Inflammatory macrophage treated with lipopolysaccharide for 1 hour (primary cell): ENCODE measurements around the gene UBE2R2.
"Not testable (repeated sequence)": the region's sequence is repeated elsewhere in the genome, so short reads cannot be mapped to it uniquely, and the experiment has no call there.

Source experiments
- DNase-seq, 2 donors: peaks; one replicate each; pipeline ENCODE4 v3.0.0-alpha.2; 2020 to 2022

UBE2R2 gene, protein sequence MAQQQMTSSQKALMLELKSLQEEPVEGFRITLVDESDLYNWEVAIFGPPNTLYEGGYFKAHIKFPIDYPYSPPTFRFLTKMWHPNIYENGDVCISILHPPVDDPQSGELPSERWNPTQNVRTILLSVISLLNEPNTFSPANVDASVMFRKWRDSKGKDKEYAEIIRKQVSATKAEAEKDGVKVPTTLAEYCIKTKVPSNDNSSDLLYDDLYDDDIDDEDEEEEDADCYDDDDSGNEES

DNA sequence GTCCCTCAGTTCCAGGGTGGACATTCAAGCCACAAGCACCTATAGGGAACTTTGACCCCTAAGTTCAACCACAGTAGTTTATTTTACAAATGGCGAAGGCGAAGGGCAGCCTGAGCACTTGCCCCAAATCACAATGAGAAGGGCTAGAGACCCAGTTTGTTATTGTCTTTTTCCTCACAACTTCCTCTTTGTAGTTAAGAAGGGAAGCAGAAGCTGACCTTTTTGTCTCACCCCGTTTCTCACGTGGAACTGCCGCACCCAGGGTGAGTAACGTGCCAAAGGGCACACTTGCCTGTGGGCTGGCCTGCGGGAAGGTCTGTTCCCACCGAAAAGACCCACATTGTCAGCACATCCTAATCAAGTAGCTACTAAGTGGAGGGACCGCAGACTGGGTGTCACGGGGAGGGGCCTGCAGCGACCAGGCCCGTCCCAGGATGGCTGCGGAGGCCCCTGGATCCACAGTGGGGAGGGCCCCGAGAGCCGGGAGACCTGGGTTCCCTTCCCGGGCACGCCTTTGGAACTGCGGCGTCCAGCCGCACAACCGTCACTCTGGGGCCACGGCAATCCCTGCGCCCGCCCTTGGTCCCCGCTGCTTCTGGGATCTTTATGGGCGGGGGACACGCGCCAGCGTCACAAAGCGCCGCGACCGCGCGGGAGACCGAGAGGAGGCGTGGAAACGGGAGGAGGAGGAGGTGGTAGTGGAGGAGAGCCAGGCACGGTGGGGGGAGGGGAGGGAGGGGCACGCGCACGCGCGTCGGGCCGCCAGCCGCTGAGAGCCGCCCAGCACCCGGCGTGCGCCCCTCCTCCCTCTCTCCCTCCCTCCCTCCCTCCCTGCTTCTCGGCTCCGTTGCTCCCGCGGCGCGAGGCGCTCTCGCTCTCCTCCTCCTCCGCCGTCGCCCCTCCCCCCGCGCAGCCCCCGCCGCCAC lies at the start of gene UBE2R2:
TSS of gene UBE2R2 (plus strand) at position 834 of the 926 bp plus-strand sequence. CDS start 598 bp downstream, outside the sequence.
- peak; percentile 92 to 95 for DNase-seq

DNA sequence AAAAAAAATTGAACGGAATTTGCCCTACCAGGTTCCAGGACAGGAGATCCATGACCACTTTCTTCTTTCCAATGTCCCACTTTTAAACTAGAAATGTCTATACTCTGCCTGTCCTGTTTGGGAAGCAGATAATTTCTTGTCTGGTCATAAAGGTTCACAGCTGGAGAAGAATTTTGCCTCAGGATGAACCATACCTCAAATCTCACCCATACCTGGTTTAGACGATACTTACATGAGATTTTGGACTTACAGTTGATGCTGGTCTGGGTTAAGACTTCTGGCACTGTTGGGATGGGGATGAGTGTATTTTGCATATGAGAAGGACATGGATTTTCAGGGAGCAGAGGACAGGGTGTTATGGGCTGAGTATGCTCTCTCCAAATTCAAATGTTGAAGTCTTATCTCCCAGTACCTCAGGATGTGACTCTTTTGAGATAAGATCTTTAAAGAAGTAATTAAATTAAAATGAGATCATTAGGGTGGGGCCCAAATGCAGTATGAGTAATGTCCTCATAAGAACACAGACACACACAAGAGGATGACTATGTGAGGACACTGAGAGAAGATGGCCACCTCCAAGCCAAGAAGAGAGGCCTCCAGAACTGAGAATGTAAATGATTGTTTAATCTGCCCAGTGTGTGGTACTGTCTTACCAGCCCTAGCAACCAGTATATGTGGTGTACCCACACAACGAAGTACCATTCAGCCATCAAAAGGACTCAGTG lies 46.6 kb upstream of the UBE2R2 start:
- not testable (repeated sequence) for DNase-seq

DNA sequence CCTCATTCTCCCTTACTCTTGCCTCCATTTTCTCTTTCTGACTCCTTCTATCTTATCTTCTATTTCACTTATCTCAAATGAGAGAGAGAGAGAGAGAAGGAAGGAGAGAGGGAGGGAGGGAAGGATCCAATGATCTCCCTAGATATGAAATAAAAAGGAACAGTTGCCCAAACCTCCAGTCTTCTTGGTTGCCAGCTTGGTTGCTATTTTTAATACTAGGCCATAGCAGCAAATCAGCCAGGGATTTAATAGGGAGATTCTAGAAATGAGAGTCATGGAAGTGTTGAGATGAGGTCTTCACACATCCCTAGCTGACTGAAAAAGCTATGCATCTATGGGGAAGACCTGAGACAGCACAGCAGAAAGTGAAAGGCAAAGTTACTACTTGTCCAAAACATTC lies 43.8 kb upstream of the UBE2R2 start:
- peak in 1 of 2 donors; percentile 8 for DNase-seq

DNA sequence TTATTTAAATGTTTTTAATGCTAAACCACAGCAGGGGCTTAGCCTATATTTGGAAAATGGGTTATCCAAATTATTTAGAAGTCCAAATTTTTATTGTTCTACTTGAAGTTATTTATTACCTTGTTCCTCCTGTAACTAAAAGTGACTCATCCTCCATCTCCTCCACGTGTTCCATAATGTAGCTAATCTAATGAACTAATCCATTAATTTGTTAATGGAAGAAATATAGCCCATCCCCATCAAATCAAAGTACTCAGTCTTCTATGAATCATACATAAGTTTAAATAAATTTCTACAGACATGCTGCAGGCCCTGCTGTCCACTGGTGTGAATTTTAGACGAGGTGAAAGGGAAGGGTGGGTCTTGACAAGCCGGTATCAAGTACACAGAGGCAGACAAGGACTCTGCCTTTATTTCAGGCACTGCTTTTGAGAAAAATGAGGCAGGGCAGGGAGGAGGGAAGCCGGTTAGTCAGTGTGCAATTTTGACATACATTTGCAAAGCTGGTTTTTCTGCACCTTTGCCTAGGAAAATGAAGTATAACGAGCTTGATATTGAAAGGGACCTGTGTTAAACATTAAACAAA lies 42.8 kb upstream of the UBE2R2 start:
- DNase-seq, result not testable (repeated sequence)

DNA sequence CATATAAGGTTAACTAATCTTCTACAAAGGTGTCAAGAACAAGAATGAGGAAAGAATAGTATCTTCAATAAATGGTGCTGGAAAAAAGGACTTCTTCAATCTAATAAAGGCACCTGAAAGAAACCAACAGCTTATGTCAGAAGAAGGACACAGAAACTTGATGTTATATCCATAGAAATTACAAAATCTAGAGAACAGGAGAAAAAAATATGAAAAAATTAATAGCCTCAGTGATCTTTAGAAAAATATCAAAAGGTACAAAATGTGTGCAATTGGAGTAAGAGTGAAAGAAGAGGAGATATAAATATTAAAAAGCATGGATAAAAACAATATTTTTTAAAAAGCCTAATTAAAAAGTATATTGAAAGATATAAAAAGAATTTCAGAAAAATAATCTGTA lies 40.4 kb upstream of the UBE2R2 start:
- no peak for DNase-seq

DNA sequence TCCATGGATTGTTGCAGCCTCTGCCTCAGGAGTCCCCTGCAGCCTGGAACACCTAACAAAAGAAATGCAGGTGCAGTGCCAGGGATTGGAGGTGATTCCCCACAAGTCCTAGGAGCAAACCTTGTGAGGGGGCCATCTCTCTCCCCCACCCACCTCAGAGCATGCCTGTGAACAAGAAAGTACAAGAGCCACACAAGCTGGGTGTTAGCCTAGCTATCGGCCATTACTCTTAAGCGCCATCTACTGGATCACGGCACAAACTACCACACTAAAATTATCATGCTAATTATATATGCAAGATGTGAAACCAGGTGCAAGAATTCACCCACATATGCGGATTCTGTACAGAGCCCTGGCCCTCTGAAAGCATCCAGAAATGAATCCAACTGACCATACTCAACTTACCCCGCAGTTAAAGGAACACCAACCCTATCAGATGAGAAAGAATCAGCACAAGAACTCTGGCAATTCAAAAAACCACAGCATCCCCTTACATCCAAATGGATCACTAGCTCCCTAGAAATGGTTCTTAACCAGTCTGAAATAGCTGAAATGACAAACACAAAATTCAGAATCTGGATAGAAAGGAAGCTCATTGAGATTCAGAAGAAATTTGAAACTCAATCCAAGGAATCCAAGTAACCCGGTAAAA lies 38.1 kb upstream of the UBE2R2 start:
- peak; percentile 34 to 85 for DNase-seq

DNA sequence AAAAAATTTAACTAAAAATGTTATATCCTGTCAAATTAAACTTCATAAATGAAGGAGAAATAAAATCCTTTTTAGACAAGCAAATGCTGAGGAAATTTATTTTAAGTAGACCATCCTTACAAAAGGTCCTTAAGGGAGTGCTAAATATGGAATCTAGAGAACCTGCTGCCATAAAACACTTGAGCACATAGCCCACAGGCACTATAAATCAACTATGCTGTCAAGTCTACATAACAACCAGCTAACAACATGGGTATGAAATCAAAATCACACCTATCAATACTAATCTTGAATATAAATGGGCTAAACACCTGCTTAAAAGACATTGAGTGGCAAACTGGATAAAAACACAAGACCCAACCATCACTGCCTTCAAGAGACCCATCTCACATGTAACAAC lies 36.7 kb upstream of the UBE2R2 start:
- DNase-seq, result no peak

DNA sequence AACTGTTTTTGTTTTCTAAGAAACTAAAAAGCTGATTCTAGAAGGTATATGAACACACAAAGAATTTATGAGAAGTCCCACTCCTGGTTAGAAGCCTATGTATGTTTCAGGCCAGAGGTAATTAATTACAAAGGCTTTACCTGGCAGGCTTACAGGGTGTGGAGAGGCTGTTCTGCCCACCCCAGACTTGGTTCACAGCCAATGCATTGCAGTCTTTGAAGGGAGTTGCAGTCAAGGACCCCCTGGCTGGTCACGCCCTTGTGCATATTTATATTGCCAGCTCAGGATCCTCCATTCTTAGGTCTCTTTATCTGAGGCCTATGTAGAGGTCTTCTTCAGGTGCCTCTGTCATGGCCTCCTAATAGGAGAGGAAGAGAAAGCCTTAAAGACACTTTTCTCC lies 35.2 kb upstream of the UBE2R2 start:
- no peak for DNase-seq

DNA sequence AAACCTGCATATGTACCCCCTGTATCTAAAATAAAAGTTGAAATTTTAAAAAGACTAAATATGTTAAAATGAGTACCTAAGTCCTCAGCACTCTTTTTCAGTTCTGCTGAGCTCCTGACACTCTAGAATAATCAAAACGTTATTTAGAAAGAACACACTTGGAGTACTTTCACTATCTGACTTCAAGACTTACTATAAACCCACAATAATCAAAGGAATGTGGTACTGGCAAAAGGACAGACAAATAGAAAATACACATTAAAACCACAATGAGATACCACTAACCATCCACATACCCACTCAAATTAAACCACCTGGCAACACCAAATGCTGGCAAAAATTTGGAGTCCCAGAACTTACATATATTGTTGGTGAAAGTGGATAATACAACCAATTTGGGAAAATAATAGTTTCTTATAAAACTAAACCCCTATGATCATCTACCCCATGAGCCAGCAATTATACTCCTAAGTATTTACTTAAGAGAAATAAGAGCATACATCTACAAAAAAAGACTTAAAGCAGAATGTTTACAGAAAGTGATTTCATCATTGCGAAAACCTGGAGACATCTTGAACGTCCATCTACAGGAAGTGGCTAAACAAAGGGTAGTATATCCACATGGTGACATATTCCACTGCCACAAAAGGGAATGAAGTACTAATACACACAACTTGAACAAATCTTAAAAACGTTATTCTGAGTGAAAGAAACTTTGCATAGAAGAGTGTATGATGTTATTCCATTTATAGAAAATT lies 34.4 kb upstream of the UBE2R2 start:
- peak; percentile 13 to 29 for DNase-seq

DNA sequence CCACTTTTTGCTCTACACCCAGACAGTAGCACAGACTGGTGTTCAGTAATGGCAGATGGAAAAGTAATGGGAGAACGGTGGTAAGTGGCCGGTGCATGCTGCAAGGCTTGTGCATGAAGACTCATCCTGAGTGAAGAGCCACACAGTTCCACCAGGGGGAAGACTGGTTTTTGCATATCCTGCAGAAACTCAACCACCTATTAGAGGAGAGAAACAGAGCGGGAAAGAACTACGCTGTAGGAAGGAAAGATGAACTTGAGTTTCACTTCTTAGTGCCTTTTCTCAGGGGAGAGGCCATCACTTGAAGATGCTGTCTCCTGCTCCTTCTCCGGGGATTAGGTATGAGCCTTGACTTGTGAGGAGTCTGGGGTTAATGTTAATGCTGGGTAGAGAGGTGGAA lies 31.0 kb upstream of the UBE2R2 start:
- DNase-seq, result no peak

DNA sequence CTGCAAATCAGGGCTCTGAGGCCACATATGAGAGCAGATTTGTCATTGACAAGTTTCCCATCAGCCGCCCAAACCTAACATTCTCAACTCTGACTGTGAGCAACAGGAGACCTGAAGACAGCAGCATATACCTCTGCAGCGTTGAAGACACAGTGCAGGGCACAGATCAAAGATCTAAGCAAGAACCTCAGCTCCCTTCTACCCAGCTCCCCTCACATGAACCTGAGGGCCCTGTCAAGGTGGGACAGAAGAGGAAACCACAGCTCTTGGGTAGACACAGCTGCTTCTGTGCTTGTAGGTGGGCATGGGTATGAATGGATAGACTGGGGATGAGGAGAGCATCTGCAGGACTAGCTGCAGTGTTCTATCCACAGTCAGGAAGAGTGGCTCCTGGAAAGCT lies 30.3 kb upstream of the UBE2R2 start:
- DNase-seq, result no peak

DNA sequence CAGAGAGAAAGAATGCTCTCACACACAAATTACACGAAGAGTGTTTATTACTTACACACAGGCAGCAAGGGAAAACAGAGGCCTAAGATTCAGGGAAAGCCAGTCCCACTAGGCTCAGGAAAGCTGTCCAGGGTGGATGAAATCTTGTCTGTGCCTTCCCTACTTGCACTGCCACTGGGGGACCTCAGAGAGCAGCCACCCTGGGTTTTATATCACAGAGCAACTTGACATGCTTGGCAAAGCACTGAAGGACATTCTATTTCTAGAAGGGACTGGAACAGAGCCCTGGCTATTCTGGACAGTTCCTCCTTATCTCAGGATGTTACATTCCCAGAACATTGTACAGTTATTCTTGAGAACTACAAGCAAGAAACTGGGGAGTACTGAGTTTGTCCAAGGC lies 29.1 kb upstream of the UBE2R2 start:
- DNase-seq, result no peak

DNA sequence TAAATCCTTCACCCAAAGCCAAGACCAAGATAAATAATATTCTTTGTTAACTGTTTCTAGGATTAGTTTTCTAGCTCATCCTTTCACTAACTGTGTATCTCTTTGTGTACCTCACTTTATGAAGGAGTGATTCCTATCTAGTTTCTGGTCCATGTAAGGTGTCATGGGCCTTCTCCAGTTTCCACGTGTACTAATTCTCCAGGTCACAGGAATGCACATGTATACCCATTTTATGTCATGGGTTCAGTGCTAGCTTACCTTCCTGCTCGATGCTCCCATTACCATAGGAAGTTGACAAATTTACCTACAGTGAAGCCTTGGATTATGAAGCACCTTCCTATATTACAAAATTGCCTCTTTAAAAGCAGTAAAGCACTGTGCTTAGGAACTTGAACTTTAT lies 27.5 kb upstream of the UBE2R2 start:
- not testable (repeated sequence) for DNase-seq

DNA sequence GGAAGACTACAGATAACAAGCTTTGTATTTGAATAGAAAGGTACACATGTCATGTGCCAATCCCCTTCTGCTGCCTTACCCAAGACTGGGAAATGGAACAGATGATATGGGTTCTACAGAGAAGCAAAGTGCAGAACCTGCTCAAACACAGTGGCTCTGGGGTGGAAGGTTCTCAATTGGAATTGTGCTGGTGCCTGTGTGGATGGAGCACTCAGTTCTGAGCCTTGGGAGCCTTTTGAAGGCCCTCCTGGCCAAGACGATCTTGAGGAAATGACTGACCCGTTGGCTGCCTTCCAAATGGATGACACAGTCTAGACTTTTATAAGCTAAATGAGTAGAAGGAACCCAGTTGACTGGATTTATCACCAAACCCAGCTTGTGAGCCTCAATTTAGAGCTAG lies 25.8 kb upstream of the UBE2R2 start:
- DNase-seq, result peak in 1 of 2 donors; percentile 35

DNA sequence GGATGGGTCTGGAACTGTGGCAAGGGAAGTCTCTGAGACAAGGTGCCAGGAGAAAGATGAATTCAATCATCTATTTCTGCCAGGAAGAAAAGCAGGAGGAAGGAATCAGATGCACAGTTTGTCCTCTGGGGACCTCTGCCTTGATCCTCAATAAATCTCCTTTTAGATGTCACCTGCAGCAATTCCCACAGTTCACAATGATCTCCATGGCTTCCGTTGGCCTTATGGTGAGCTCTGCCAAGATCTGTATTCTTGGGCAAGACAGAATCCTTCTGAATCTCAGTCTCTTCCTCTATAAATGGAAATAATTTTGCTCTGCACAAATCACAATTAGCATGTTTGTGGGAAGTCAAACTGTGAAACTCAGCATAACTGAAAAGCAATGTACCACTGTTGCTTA lies 23.5 kb upstream of the UBE2R2 start:
- DNase-seq, result not testable (repeated sequence)

DNA sequence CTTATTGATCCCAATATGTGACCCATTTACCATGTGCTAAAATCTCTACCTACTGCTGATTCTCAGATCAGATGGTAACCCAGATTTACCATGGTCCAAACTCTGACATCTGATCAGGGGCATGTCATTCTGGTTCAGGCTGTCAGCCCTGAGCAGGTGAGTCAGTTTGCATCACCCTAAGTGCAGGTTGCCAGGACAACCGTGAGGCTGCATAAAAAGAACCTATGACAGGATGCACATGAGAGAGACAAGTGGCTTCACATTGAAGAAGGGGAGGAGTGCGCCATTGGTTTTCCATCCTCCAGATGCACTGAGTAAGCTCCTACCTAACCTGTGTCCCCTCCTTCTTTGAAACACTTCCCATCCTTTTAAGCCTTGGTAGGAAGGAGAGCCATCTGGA lies 22.4 kb upstream of the UBE2R2 start:
- no peak for DNase-seq

DNA sequence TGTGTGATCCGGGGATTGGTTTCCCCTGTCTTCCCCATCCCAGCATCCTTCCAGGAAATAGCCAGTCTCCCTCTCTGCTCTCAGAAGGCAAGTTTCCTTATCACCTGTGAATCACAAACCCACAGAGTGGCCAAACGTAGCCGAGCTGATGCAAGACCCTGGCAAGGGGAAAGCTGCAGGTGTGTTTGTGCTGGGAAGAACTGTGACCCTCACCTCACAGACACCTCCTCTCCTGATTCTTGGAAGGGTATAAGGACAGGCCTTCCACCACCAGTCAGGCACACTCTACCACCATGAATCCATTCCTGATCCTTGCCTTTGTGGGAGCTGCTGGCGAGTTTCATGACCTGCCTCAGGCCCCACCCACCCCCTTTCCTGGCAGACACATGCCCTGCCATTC lies 21.7 kb upstream of the UBE2R2 start, which contains the start of gene PRSS3:
TSS of gene PRSS3 (plus strand) at position 281 of the 400 bp plus-strand sequence. CDS start at position 294, 13 bp downstream.
- DNase-seq, result no peak

DNA sequence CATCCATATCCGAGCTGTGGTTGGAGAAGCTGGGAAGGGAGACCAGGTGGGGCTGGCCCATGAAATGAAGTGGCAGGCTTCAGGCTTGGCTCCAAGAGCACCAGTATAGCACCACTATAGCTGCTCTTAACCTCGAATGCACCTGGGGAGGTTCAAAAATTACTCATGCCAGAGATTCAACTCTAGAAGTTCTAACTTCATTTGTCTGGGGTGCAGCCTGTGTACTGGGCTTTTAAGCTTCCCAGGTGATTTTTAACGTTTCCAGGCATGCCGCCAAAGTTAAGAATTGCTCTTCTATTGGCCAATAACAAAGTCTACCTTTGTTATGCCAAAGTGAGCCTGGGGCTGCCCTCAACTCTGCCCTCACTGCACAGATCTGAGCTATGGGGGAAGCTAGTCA lies 21.1 kb upstream of the UBE2R2 start:
- no peak for DNase-seq

DNA sequence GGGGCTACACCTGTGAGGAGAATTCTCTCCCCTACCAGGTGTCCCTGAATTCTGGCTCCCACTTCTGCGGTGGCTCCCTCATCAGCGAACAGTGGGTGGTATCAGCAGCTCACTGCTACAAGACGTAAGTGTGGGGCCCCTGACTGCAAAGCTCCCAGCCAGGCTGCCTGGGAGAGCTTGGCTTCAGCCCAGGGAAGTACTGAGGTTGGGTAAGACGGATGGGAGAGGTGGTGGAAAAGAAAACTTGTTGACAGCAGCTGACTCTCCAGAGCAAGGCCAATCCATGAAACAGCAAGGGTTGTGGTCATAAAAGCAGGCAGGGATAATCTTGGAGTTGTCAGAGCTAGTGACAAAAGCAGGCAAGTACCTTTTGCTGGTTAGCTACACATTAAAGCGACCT lies 20.3 kb upstream of the UBE2R2 start:
- not testable (repeated sequence) for DNase-seq

DNA sequence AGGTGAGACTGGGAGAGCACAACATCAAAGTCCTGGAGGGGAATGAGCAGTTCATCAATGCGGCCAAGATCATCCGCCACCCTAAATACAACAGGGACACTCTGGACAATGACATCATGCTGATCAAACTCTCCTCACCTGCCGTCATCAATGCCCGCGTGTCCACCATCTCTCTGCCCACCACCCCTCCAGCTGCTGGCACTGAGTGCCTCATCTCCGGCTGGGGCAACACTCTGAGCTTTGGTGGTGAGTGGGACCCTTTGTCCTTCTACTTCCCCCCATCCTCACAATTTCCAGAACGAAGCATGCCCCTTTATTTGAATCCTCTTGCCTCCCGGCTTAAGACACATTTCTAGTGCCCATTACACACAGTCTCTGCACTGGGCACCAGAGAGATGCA lies 19.1 kb upstream of the UBE2R2 start:
- DNase-seq, result no peak

DNA sequence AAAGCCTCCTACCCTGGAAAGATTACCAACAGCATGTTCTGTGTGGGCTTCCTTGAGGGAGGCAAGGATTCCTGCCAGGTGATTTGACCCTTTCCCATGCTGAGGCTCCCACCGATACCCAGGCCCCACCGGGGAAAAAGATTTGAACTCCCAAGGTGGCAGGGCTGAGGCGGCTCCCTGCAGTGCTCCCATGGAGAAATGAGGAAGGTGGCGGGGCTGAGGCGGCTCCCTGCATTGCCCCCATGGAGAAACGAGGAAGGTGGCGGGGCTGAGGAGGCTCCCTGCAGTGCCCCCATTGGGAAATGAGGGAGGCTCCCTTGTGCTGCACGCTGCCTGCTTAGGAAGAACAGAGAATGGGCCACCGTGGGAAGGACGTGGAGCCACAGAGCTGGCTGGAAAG lies 18.4 kb upstream of the UBE2R2 start:
- DNase-seq, result no peak
